Activated B cell treated with CpG ODN at 0.5 μM for 24 hours (primary cell): ENCODE data around the gene ZDHHC5. TPM values are rescaled to one million over a fixed set of nuclear protein-coding genes. Genes with fewer than 3 reads are reported as not detected.
"Not testable (repeated sequence)": the region's sequence is repeated elsewhere in the genome, so short reads cannot be mapped to it uniquely, and the experiment has no call there.

ENCODE experiments used
- ATAC-seq: fragments of 200-7000 bp; cut with Tn5 transposase; one replicate; pipeline ENCODE4 v1.10.0; 2021; ENCODE audit warnings: low read depth, mild to moderate bottlenecking, moderate library complexity
- CTCF ChIA-PET: fragments of 350-600 bp; sonication (Branson Sonifier 250); formaldehyde crosslinking; loops from one replicate; lab custom pipeline; 2021; ENCODE audit warnings: antibody characterized with exemption; lab: Charles Lee
- POLR2A ChIA-PET: fragments of 350-600 bp; sonication (Branson Sonifier 250); formaldehyde crosslinking; loops from one replicate; lab custom pipeline; 2021; ENCODE audit warnings: antibody characterized with exemption; lab: Charles Lee
- DNase-seq: peaks from one replicate; pipeline ENCODE4 v3.0.0; 2022
- H3K27ac Mint-ChIP-seq: one replicate; pipeline ENCODE4 v1.8.0; 2020; ENCODE audit warnings: mixed read lengths
- H3K27me3 Mint-ChIP-seq: one replicate; pipeline ENCODE4 v1.8.0; 2021; ENCODE audit warnings: mixed read lengths
- H3K36me3 Mint-ChIP-seq: one replicate; pipeline ENCODE4 v1.8.0; 2021; ENCODE audit warnings: low read depth, mixed read lengths
- H3K4me1 Mint-ChIP-seq: one replicate; pipeline ENCODE4 v1.8.0; 2021; ENCODE audit warnings: mixed read lengths
- H3K4me3 Mint-ChIP-seq: one replicate; pipeline ENCODE4 v1.8.0; 2020; ENCODE audit warnings: mild to moderate bottlenecking, mixed read lengths
- H3K9me3 Mint-ChIP-seq: one replicate; pipeline ENCODE4 v1.8.0; 2020; ENCODE audit warnings: mixed read lengths
- CTCF ChIP-seq: fragments of 200-600 bp; IDR thresholded peaks from one replicate; pipeline ENCODE4 v1.8.0; 2022; ENCODE audit warnings: antibody characterized with exemption, mild to moderate bottlenecking
- intact Hi-C: fragments of 100-400 bp; cut with micrococcal nuclease; formaldehyde crosslinking; loops from one replicate; pipeline ENCODE4 v1.15.1; 2024
- total RNA-seq: library from RNA; stranded (reverse); gene quantifications from 2 replicates; pipeline ENCODE4 v1.2.3, GENCODE V29; 2022

ZDHHC5 gene
- total RNA-seq, 1 donor from 2014 or later = 60.7 TPM

- TF ChIP-seq CTCF = no peak
- H3K27me3 Mint-ChIP-seq = peaks cover 53% of the 10 kb centered on the region
- H3K4me1 Mint-ChIP-seq = peaks cover 37% of the 10 kb centered on the region
- DNase-seq (no peak), ATAC-seq (no peak)
- POLR2A ChIA-PET = no interaction called here
- no peaks in the 10 kb centered on the region for H3K9me3 Mint-ChIP-seq
- intact Hi-C loops = no loop called here
- H3K36me3 Mint-ChIP-seq = no peaks in the 10 kb centered on the region
- CTCF ChIA-PET = no interaction called here
- H3K4me3 Mint-ChIP-seq = no peak overlapping the region
- H3K27ac Mint-ChIP-seq = no peak overlapping the region
Observed at GRCh38 chr11:57650739-57651090, 17.2 kb upstream of the ZDHHC5 start.

- TF ChIP-seq CTCF = no peak
- intact Hi-C loops = no loop called here
- no peak overlapping the region for H3K27ac Mint-ChIP-seq
- H3K4me1 Mint-ChIP-seq = peaks cover 36% of the 10 kb centered on the region
- CTCF ChIA-PET = interaction anchor here (1.0 kb wide), 2 partner anchors 83 to 193 kb away, joined by 4 read pairs; partner anchors contain the start of gene UBE2L6
- DNase-seq = no peak
- POLR2A ChIA-PET = no interaction called here
- ATAC-seq = no peak
- H3K9me3 Mint-ChIP-seq = no peaks in the 10 kb centered on the region
- peaks cover 46% of the 10 kb centered on the region for H3K27me3 Mint-ChIP-seq
- H3K4me3 Mint-ChIP-seq = no peak overlapping the region
- no peaks in the 10 kb centered on the region for H3K36me3 Mint-ChIP-seq
Observed at GRCh38 chr11:57651408-57651807, 16.5 kb upstream of the ZDHHC5 start.

- DNase-seq, H3K9me3 Mint-ChIP-seq, H3K27ac Mint-ChIP-seq, intact Hi-C loops, ATAC-seq, H3K36me3 Mint-ChIP-seq: not testable (repeated sequence)
- Mint-ChIP-seq H3K27me3 (peaks cover 38% of the 10 kb centered on the region), H3K4me1 (peaks cover 33% of the 10 kb centered on the region), H3K4me3 (peak overlapping the region; percentile 28)
- ChIA-PET POLR2A (interaction anchor here (0.9 kb wide), 1 partner anchor 316 kb away, joined by 3 read pairs; the partner anchor contains the start of gene SSRP1), CTCF (interaction anchor here (1.0 kb wide), 2 partner anchors 84 to 194 kb away, joined by 4 read pairs; partner anchors contain the start of gene UBE2L6)
Observed at GRCh38 chr11:57652230-57652629, 15.7 kb upstream of the ZDHHC5 start.

GRCh38 chr11:57652662-57653061 lies 15.3 kb upstream of the ZDHHC5 start:
- peaks cover 4% of the 10 kb centered on the region for H3K36me3 Mint-ChIP-seq
- no peak overlapping the region for H3K27ac Mint-ChIP-seq
- ChIA-PET POLR2A (interaction anchor here (0.9 kb wide), 1 partner anchor 317 kb away, joined by 3 read pairs; the partner anchor contains the start of gene SSRP1), CTCF (no interaction called here)
- peak overlapping the region; percentile 28 for H3K4me3 Mint-ChIP-seq
- intact Hi-C loops = no loop called here
- no peak for ATAC-seq
- peaks cover 34% of the 10 kb centered on the region for H3K27me3 Mint-ChIP-seq
- H3K4me1 Mint-ChIP-seq = peaks cover 32% of the 10 kb centered on the region
- no peaks in the 10 kb centered on the region for H3K9me3 Mint-ChIP-seq
- no peak for DNase-seq
- TF ChIP-seq CTCF = no peak

- intact Hi-C loops = no loop called here
- peaks cover 31% of the 10 kb centered on the region for H3K4me1 Mint-ChIP-seq
- no peak for TF ChIP-seq CTCF
- DNase-seq = no peak
- H3K36me3 Mint-ChIP-seq = peaks cover 9% of the 10 kb centered on the region
- ChIA-PET CTCF (interaction anchor here (1.1 kb wide), 1 partner anchor 147 kb away, joined by 4 read pairs; no protein-coding TSS in a partner anchor), POLR2A (no interaction called here)
- H3K27ac Mint-ChIP-seq = no peak overlapping the region
- no peak overlapping the region for H3K4me3 Mint-ChIP-seq
- no peaks in the 10 kb centered on the region for H3K9me3 Mint-ChIP-seq
- H3K27me3 Mint-ChIP-seq = peaks cover 29% of the 10 kb centered on the region
- ATAC-seq = no peak
Observed at GRCh38 chr11:57653163-57653562, 14.8 kb upstream of the ZDHHC5 start.
